Upper lobe of left lung (tissue), 6 donors: ENCODE measurements around the gene NCAPG2. TPM values are rescaled to one million over a fixed set of nuclear protein-coding genes. Genes with fewer than 3 reads are reported as not detected.

ENCODE experiments used
- ATAC-seq, 2 donors: fragments of 200-7000 bp; cut with Tn5 transposase; one replicate each; pipeline ENCODE4 v1.9.1; 2022; ENCODE audit warnings: mild to moderate bottlenecking in 2 of 2, moderate library complexity in 2 of 2; ENCODE audit not compliant: low FRiP score in 2 of 2
- DNase-seq, 2 donors: peaks; one replicate each; pipeline ENCODE4 v3.0.0-alpha.2; 2019 to 2020
- H3K27ac ChIP-seq, 4 donors: fragments of 200-600 bp; sonication (generic); one replicate each; pipeline ENCODE4 v1.5.1; 2016 to 2019
- H3K27me3 ChIP-seq, 4 donors: fragments of 200-600 bp; sonication (generic); one replicate each; pipeline ENCODE4 v1.5.1; 2017 to 2019
- H3K36me3 ChIP-seq, 4 donors: fragments of 200-600 bp; sonication (generic); one replicate each; pipeline ENCODE4 v1.5.1; 2016 to 2019
- H3K4me1 ChIP-seq, 4 donors: fragments of 200-600 bp; sonication (generic); one replicate each; pipeline ENCODE4 v1.5.1; 2018 to 2019
- H3K4me3 ChIP-seq, 4 donors: fragments of 200-600 bp; sonication (generic); one replicate each; pipeline ENCODE4 v1.5.1; 2017 to 2019; ENCODE audit warnings: mild to moderate bottlenecking in 2 of 4, moderate library complexity in 1 of 4
- H3K9me3 ChIP-seq, 4 donors: fragments of 200-600 bp; sonication (generic); one replicate each; pipeline ENCODE4 v1.5.1; 2018 to 2019
- EP300 ChIP-seq, 4 donors: sonication (generic); formaldehyde crosslinking; IDR thresholded peaks; one replicate each; pipeline ENCODE4 v1.5.1; 2017; ENCODE audit warnings: antibody characterized with exemption in 4 of 4, control low read depth in 2 of 4
- POLR2A ChIP-seq, 4 donors: fragments of 450-650 bp; IDR thresholded peaks; one replicate each; pipeline ENCODE4 v1.5.1; 2016 to 2017; ENCODE audit warnings: antibody characterized with exemption in 4 of 4, mild to moderate bottlenecking in 2 of 4
- POLR2AphosphoS5 ChIP-seq, 2 donors: sonication (generic); formaldehyde crosslinking; IDR thresholded peaks; one replicate each; pipeline ENCODE4 v1.5.1; 2017; ENCODE audit warnings: antibody characterized with exemption in 2 of 2
- WGBS, 2 donors: methylation state at CpG; one replicate each; pipeline ENCODE4 v1.1.5; 2017 to 2018; 5-methylcytosine and 5-hydroxymethylcytosine counted together
- total RNA-seq, 6 donors: library from RNA; depleted of rRNA in 4 of 6; stranded (reverse); fragments of >200 nt in 4 of 6; gene quantifications; one replicate each; pipeline versions ENCODE4 v1.1.0 to v1.2.1, GENCODE V29; 2016 to 2021
- TF ChIP-seq, protein P1 (sequence below), 6 experiments: fragments of 450-650 bp in 4 of 6; fragments of 200-600 bp in 2 of 6; sonication (generic) in 2 of 6; IDR thresholded peaks; one replicate each; pipeline ENCODE4 v1.5.1; 2016 to 2019; ENCODE audit warnings: antibody characterized with exemption in 6 of 6
- donor health status: DM: no; HTN: no; CAD: no; lungs with moderate emphysema.
- donor health status: DM: no; HTN: yes; CAD: no; lungs with severe emphysema.

The NCAPG2 gene, protein sequence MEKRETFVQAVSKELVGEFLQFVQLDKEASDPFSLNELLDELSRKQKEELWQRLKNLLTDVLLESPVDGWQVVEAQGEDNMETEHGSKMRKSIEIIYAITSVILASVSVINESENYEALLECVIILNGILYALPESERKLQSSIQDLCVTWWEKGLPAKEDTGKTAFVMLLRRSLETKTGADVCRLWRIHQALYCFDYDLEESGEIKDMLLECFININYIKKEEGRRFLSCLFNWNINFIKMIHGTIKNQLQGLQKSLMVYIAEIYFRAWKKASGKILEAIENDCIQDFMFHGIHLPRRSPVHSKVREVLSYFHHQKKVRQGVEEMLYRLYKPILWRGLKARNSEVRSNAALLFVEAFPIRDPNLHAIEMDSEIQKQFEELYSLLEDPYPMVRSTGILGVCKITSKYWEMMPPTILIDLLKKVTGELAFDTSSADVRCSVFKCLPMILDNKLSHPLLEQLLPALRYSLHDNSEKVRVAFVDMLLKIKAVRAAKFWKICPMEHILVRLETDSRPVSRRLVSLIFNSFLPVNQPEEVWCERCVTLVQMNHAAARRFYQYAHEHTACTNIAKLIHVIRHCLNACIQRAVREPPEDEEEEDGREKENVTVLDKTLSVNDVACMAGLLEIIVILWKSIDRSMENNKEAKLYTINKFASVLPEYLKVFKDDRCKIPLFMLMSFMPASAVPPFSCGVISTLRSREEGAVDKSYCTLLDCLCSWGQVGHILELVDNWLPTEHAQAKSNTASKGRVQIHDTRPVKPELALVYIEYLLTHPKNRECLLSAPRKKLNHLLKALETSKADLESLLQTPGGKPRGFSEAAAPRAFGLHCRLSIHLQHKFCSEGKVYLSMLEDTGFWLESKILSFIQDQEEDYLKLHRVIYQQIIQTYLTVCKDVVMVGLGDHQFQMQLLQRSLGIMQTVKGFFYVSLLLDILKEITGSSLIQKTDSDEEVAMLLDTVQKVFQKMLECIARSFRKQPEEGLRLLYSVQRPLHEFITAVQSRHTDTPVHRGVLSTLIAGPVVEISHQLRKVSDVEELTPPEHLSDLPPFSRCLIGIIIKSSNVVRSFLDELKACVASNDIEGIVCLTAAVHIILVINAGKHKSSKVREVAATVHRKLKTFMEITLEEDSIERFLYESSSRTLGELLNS
- total RNA-seq = 10 to 100 TPM in 1 of 6 donors, 1 to 10 TPM in 5; 4.6 to 11.0 (median 7.8) TPM

GRCh38 chr7:158704524-158705233 lies at the start of gene NCAPG2:
Gene NCAPG2 (minus strand): TSS chr7:158704804. CDS start chr7:158701899, 2,905 bp downstream.
- Histone ChIP-seq H3K4me3 (peak within 1 kb of the TSS; percentile 52 to 96 (median 71)), H3K27me3 (no peaks in the 10 kb centered on the region), H3K36me3 (no peaks in the 10 kb centered on the region), H3K9me3 (peaks cover 0 to 3% (median 0%) of the 10 kb centered on the region in 4 donors), H3K27ac (peak within 1 kb of the TSS; percentile 89 to 97 (median 92)), H3K4me1 (peaks cover 9 to 22% (median 18%) of the 10 kb centered on the region in 4 donors)
- WGBS, 2 donors = 0 to 2% methylated on average over 39 to 40 of the region's 78 CpGs
- TF ChIP-seq POLR2AphosphoS5 (IDR thresholded peaks at IDR 0.05) (peak; percentile 90 to 97), POLR2A (IDR thresholded peaks at IDR 0.05) (peak in 3 of 4 donors; percentile 41 to 95 (median 83)), EP300 (IDR thresholded peaks at IDR 0.05) (no peak)
- TF ChIP-seq, protein P1, sequence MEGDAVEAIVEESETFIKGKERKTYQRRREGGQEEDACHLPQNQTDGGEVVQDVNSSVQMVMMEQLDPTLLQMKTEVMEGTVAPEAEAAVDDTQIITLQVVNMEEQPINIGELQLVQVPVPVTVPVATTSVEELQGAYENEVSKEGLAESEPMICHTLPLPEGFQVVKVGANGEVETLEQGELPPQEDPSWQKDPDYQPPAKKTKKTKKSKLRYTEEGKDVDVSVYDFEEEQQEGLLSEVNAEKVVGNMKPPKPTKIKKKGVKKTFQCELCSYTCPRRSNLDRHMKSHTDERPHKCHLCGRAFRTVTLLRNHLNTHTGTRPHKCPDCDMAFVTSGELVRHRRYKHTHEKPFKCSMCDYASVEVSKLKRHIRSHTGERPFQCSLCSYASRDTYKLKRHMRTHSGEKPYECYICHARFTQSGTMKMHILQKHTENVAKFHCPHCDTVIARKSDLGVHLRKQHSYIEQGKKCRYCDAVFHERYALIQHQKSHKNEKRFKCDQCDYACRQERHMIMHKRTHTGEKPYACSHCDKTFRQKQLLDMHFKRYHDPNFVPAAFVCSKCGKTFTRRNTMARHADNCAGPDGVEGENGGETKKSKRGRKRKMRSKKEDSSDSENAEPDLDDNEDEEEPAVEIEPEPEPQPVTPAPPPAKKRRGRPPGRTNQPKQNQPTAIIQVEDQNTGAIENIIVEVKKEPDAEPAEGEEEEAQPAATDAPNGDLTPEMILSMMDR (IDR thresholded peaks at IDR 0.05) = peak; percentile 39 to 91 (median 80)
- peak; percentile 99 for ATAC-seq
- peak; percentile 99 to 100 for DNase-seq

- Histone ChIP-seq H3K4me1 (no peaks in the 10 kb centered on the region), H3K27me3 (no peaks in the 10 kb centered on the region), H3K36me3 (peaks cover 5 to 85% (median 39%) of the 10 kb centered on the region in 4 donors), H3K27ac (no peak overlapping the region), H3K4me3 (no peak overlapping the region), H3K9me3 (no peaks in the 10 kb centered on the region)
- TF ChIP-seq POLR2AphosphoS5 (IDR thresholded peaks at IDR 0.05) (no peak), POLR2A (IDR thresholded peaks at IDR 0.05) (no peak), EP300 (IDR thresholded peaks at IDR 0.05) (no peak)
- TF ChIP-seq, protein P1 (IDR thresholded peaks at IDR 0.05) = no peak
- WGBS, 2 donors = 93 to 99% methylated on average over 5 of the region's 5 CpGs
- ATAC-seq (no peak), DNase-seq (no peak)
Measured at GRCh38 chr7:158753900-158754299, 49.3 kb upstream of the NCAPG2 start.

DNA sequence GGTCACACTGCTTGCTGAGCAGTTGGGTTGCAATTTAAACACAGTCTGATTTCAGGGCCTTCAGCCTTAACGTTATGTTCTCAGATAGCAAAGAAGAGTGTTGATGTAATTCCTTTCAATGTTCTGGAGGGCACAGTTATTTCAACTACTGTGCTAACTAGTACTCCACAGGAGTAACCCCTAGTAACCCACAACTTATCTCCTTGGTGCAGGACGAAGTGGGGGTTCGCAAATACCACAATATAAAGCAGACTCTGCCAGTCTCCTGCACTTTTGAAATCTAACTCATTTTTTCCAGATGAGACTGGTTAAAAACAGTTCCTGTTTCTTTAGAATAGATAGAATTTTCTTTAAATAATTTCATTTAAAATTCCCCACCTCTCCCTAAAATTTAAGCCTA lies 47.1 kb upstream of the NCAPG2 start:
- H3K4me3 ChIP-seq = no peak overlapping the region
- H3K27ac ChIP-seq = no peak overlapping the region
- no peaks in the 10 kb centered on the region for H3K9me3 ChIP-seq
- TF ChIP-seq POLR2A (IDR thresholded peaks at IDR 0.05) = no peak
- no peaks in the 10 kb centered on the region for H3K4me1 ChIP-seq
- H3K27me3 ChIP-seq = no peaks in the 10 kb centered on the region
- 87 to 90% methylated on average over 3 of the region's 3 CpGs for whole genome bisulfite sequencing, 2 donors
- peaks cover 12 to 87% (median 41%) of the 10 kb centered on the region in 4 donors for H3K36me3 ChIP-seq
- ATAC-seq (no peak), DNase-seq (no peak)

- Histone ChIP-seq H3K27me3 (no peaks in the 10 kb centered on the region), H3K36me3 (peaks cover 15 to 89% (median 40%) of the 10 kb centered on the region in 4 donors), H3K4me1 (no peaks in the 10 kb centered on the region), H3K4me3 (no peak overlapping the region), H3K9me3 (no peaks in the 10 kb centered on the region), H3K27ac (no peak overlapping the region)
- ATAC-seq = no peak
- TF ChIP-seq EP300 (IDR thresholded peaks at IDR 0.05) (no peak), POLR2A (IDR thresholded peaks at IDR 0.05) (no peak), POLR2AphosphoS5 (IDR thresholded peaks at IDR 0.05) (no peak)
- TF ChIP-seq, protein P1 (IDR thresholded peaks at IDR 0.05) = no peak
- 89 to 94% methylated on average over 2 of the region's 2 CpGs for WGBS, 2 donors
- DNase-seq = no peak
Measured at GRCh38 chr7:158751199-158751598, 46.6 kb upstream of the NCAPG2 start.
